GM21529 (cell line): Measurements from ENCODE around the gene DMRTA2.

Experiments used
- ATAC-seq: cut with Tn5 transposase; IDR thresholded peaks from one replicate; pipeline ENCODE4 v1.9.1; 2021; ENCODE audit not compliant: unreplicated experiment

Gene DMRTA2

DNA sequence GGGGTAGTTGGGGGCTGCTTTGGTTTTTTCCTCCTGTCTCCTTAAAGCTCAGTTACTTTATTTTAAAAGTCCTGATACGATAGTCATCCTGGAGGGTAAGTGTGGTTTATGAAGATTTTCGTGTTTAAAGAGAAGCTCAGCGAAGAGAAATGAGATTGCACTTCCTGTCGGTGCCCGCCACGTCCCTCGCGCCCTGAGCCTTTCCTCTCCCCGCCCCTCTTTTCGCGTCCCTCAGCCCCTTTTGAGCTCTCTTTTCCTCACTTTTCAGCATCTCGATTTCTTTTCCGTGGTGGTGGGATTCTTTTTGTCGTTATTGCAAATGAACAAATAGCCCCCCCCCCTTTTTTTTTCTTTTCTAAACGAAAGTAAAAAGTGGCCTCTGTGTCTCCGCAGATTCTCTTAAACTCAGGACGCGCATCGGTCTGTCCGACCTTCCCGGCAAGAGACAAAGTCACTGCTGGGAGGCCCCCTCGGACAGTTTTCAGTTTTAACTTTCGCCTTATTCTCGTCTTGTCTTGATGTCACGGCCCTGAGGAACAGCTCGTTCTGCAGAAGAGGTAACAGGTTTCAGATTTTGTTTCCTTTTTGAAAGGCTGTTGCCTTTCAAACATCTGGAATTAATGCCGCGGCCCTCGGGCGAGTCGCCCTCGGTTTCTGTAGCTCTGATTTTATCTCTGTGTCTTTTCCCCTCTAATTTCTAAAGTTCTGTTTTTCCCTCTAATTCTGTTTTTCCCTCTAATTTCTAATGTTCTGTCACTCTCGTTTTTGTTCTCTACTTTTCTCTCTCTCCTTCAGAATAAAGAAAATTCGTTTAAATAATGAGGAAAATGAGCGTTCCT lies 1.0 kb upstream of the DMRTA2 start:
- ATAC-seq = no peak

DNA sequence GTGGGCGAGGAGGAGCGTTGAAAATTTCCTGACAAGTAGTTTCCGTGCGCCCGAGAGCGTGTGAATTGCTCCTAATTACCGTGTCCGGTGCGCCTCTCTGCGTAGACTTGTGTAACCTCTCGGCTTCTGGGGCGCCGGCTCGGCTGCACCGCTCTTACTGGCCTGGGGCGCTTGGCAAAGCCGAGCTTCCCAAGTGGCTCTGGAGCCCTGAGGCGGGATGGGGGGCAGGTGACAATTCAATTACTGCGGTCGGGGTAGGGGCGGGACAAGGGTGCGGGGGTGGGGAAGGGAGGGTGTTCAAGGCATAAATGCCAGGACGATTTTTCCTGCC lies 392 bp upstream of the DMRTA2 start:
- ATAC-seq = no peak

DNA sequence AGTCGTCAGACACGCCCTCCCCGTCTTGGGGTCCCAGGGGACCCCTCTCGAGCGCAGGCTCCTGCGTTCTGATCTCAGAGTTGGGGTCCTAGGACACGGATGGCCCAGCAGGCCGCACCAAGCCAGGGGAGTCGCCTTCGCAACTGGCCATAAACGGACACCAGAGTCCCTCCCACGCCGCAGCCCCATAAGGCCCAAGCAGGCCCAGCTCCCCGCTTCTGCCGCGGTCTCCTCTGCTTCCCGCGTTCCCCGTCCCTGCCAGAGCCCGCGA lies 633 bp downstream of the DMRTA2 start:
- no peak for ATAC-seq

DNA sequence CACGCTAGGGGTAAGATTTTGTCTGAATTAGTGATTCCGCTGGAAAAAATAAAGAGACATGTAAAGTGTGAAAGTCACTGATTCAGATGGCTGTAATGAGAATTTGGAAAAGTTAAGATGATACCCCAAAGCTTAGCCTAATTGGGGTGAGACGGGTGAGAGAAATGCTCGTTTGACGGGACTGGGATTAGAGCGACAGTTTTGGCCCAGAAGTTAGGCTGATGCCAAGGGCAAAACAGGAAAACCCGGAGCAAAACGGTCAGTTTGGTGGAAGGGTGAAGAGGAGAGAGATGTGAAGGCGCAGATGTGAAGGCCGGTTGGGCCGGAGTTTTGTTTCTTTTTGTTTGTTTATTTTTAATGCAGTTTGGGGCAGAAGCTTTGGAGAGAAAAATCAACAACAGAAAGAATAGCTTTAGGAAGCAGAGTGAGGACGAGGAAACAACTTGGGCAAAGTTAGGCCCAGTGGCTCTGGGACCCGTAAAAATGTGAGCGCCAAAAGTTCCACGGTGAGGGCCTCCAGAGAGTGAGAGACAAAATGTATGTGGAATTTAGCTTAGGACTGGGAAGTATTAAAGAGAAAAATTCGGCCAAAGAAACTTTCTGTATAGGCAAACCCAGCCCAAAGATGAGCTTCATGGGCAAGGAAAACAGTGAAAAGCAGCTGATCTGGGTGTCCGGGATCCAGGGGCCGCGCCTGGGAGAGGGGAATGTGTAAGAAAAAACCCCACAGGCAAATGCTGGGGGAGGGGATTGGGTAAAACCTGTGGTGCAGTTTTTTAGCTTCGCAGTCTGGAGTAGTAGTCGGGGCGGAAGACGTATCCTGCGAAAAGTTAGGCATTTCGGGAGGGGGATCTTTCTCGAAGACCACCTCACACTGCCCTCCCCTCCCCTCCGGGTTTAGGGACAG lies 1.2 kb downstream of the DMRTA2 start:
- ATAC-seq = no peak

DNA sequence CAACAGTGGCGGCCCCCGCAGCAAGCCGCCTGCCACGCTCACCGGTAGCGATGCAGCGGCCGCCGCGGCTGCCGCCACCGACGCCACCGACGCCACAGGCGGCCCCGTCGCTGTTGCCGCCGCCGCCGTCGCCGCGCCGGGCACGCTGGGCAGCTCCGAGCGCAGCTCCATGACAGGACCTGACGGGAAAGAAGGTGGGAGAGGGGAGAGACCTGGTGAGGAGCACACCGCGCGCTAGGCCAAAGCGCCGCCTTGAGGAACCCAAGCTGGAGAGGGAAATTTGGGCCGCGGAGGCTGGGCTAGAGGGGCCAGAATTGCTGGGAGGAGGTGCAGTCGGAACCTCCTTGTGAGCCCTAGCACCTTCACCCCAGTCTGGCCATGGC lies 1.9 kb downstream of the DMRTA2 start:
- ATAC-seq = no peak

DNA sequence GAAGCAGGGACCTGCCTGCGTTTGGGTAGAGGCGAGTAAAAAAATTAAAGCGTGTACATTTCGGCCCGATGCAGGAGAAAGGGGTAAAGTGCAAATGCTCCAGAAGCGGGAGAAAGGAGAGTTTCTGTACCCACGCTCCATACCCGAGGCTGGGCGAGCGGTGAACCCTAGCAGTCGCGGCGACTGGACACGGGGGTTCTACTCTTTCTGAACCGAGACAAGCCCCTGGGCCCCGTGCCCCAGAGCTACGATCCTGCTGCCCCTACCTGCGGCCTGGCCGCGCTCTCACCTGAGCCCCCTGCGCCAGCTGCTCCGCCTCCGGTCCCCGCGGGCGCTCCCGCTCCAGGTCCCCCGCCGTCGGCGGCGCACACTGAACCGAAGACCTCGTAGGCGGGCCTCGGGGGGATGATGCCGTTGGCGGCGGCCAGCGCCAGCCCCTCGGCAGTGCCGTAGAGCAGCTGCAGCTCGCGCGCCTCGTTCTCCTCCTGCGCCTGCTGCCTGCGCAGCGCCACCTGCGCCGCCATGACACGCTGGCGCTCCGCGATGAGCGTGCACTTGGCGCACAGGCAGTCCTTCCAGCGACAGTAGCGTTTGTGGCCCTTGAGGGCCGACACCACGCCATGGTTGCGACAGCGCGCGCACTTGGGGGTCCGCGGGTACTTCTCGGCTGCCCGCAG lies 2.4 kb downstream of the DMRTA2 start:
- ATAC-seq = no peak

DNA sequence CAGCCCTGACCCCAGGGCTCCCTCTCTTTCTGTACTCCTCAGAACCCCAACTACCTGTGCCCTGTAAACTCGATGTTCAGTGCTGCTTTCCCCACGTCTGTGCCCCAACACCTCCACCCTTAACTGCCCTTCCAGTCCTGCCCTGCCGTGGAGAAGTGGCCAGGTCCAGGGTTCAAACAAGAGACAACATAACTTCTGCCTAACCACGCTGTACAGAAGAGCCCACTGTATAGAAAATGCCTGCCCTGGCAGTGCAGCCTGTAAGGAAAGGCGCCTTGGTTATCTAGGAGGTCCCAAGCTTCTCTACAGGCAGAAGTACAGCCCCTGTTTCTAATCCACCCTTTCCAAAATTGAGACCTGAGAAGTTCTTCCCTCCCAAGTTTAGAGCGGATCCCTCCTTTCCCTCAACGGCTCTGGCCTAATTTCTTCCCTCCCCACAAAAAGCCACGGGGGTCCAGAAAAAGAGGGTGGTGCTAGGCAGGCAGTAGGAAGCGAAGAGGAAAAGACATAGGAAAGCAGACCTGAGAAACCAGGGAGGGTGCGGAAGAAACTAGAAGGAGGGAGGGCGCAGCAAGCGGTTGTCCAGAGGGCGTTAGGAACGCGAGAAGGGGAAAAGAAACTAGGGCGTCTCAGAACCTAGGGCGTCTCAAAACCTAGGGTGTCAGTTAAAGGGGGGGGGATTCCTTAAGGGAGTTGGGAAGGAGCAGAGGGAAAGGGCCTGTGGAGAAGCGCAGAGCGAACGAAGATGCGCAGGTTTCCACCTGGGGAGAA lies 3.2 kb downstream of the DMRTA2 start:
- ATAC-seq = no peak

DNA sequence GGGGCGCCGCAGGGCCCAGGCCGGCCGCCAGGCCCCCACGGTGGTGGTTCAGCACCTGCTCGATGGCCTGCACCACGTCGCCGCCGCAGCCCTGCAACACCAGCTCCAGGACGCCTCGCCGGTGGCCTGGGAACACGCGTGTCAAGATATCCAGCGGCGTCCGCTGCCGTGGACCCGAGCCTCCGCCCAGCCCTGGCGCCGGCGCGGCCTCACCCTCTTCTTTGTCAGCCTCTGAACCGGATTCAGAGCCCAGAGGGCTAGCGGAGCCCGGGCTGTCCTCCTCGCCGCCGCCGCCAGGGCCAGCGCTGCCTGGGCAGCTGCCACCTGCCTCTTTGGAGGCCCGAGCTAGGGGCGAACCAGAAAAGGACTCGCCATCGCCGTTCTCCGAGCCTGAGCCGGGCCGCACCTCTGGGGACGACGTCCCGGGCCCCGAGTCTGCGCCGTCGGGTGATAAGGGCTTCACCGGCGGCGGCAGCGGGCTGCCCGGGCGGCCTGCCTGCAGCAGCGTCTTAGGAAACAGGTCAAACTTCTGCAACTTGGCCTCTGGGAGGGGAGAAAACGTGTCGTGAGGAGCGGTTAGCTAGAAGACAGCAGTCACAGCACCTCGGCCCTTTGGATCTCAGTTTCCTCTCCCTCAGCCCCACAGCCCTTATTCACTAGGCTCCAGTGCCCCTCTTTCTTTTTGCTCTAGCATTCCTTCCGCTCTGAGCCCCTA lies 3.9 kb downstream of the DMRTA2 start:
- no peak for ATAC-seq

DNA sequence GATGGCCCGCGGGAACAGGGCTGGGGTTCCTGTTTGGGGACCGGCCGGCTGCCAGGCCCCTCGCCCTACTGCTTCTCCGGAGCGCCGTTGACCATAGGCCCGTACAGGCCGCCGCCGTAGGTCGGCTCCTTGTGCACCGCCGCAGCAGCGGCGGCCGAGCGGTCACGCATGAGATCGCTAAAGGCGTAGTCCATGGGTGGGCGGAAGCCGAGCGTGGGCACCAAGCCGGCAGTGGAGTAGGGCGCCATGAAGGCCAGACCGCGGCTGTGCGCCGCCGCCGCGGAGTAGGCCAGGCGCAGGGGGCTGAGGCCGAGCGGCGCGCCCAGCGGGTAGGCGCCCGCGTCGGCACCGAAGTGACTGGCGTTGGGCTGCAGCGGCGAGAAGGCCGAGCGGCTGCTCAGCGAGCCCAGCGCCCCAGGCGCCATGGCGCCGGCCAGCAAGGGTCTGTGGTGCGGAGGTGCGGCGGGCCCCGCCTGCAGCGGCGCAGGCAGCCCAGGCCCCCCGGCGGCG lies 4.6 kb downstream of the DMRTA2 start:
- ATAC-seq = no peak

DNA sequence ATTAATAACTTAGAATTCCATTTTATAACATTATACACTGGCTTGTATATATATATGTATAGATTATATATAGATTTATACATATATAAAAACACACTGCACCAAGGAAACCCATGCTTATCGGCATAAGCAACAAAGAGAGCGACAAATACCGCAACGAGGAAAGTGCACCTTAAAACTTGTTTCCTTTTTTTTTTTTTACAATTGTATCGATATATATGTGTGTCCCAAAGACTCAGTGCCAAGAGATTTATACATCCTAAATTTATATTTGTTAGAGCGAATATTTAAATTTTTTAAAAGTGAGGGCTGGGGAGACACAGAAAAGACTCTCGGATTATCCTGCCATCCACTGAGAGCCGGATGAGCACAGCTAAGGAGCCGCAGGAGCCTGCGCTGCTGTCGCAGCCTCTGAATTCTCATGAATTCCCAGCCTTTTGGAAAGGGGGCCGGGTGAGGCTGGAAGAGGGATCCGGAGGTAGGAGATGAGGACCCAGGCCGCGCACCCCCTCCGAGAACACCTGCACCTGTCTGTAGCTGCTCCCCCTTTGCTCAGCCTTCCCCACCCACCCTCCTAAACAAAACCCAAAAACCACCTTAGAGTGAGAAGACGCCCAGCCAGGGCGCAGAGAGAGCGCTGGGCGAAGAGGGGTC lies 5.2 kb downstream of the DMRTA2 start:
- ATAC-seq = no peak

DNA sequence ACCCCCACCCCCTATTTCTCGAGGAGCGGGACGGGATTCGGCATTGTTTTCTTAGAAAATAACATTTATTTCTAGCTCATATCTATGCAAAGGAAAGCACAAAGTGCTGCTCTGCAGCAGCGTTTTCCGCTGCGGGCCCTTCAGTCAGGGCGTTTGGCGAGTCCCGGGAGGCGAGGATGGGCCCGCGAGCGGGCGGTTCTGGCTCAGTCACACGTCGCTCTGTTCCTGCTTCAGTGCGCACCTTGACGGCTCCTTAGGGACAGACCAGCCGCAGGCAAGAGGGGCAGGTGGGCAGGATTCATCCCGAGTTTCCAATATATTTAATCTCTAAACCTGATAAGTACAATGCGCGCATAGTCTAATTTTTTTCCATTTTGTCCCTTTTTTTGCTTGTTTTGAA lies 5.7 kb downstream of the DMRTA2 start:
- ATAC-seq = no peak

DNA sequence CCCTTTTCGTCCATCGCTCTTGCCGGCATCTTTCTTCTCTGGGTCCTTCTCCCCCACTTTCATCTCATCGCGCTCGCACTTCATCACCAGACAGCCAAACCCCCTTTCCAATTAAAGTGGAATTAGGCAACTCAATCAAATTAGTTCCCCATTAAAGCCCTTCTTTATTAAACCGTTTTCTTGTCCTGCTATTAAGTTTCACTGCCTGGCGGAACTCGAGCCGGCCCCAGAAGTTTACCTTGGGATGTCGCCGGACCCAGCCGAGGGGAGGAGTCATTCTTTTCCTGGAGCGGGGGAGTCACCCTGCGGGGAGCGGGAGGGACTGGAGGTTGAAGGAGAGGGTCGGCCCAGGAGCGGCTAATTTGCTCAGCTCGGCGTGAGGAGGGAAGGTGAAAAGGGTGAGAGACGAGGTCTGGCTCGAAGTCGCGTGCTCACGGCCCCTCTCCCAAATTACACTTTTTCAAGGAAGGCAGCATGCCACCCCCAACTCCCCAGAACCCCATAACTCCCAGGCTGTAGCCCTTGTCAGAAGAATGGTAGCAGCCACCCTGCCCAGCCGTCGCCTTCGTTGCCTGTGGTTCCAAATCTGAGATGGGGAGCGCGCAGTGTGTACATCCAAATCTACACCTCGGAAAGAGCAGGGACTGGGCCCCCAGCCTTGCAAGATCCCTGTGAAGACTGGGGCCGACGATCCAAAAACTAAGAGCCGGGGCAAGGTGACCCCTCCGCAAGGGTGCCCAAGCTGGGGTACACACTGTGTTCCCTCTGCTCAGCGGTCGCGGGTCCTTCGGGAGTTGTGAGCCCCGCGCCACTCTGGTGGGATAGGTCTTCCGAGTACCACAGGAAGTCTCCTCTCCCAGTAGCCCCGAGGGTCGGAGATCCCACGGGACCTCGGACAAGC lies 6.4 kb downstream of the DMRTA2 start:
- no peak for ATAC-seq

DNA sequence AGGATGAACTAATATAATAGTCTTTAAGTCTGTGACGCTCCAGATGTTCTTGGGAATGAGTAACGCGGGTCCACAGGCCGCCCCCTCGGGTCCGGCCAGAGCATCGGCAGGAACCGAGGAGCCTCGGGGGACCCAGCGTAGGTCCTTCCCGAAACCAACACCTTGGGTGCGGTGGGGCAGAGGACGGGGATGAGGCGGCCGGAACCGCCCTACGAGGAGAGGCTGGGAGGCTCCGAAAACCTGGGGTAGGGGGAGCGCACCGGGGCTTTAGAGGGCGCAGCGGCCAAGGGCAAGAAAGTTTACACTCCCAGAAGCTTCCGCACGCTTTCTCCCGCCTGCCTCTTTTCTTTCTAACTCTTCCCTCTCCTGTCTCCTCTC lies 7.1 kb downstream of the DMRTA2 start:
- no peak for ATAC-seq

DNA sequence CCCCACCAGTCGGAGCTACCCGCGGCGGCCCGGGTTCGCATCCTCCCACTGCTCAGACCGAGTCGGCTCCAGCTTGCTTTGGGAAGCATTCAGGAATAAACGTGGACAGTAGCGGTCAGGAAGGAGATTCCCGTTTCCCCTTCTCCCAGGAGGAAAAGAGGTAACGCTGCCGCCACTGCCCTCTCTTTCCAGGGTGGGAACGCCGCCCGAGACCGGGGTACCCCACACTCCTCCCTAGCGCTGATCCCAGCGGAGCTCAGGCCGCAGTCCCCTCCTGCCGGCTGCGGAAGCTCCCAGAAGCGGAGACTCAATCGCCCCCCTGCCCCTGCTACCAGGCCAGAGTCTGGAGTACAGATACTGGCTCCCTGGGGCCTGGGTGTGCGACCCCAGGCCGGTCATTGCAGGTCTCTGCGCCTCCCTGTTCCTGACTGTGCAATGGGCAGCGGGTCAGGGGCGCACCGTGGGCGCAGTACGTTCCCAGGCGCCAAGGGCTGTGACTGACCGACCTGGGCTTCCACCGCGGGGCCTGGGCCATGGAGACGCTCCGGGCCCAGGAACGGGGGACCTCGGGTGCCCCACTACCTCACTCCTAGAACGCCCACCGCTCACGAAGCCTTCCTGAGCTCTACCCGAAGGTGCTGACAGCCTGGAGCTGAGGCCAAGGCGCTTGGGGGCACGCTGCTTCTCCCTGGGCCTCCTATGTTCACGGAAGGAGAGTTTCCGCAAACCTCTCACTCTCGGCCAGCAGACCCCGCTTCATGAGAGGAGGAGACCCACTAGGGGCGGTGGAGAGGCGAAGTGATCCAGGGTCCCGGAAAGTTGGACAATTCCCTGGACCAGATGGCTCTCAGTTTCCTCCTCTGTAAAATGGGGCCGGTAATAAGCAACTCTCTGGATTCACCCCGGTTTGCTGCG lies 7.8 kb downstream of the DMRTA2 start:
- ATAC-seq = no peak

DNA sequence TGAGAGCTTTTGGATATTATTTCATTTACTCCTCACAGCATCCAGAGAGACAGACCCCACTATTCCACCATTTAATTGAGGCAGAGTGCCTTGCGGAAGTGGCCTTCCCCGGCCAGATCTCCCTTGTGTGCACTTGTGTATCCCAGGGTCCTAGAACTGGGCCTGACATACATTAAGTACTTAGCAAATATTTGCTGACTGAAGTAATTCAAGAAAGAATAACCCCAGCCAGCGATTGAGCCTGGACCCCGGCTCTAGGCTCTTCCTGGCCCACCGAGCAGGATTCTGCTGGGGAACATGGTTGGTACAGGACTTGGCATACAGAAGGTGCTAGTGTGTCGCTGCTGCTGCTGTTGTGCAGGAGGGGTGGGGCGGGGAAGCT lies 8.4 kb downstream of the DMRTA2 start:
- no peak for ATAC-seq

DNA sequence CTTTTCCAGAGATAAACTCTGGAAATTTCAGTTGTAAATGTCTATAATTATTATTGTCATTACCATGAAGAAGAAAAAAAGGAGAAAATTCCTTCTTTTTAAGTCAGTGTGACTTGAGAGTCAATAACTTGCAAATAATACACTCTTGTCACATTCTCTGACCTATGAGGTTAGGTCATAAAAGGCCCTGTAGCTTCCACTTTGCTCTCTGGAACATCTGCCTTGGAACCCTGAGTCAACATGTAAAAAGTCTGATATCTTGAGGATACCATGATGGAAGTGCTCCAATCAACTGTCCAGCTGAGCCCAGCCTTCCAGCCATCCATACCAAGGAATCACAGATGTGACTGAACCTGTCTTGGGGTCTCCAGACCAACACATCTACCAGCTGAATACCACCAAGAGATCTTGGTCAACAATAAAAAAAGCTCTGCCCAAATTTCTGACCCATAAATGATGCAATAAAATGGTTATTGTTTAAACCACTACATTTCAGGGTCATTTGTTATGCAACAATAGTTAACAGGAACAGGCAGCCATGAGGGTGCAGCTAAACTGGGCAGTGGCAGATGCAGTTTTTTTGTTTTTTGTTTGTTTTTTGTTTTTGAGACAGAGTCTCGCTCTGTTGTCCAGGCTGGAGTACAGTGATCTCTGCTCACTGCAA lies 10.3 kb downstream of the DMRTA2 start:
- ATAC-seq = no peak

DNA sequence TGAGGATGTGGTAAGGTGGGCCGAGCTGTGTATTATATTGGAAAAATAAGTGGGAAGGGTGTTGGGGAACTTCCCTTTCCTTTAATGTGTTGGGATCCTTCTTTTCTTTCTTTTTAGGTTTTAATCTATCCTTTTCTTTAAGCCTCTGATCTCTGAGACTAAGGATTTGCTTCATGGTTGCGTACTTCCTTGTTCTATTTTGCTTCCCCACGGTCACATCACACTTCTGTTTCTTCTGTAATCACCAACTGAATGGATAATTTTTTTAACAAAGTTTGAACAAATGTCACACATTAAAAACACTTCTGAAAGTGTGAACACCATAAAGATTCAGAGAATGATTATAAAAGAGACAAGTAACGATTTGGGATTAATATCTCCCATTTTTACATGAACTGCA lies 17.4 kb downstream of the DMRTA2 start:
- ATAC-seq = no peak
